SK-N-SH (cell line): Measurements from ENCODE around the gene KCNJ5. TPM values are rescaled to one million over a fixed set of nuclear protein-coding genes. Genes with fewer than 3 reads are reported as not detected.

ENCODE experiments used
- CTCF ChIA-PET: fragments of 300-600, 350-600 bp; formaldehyde crosslinking; extraction: SDS; loops from one replicate; lab custom pipeline; 2021; lab: Yijun Ruan, JAX
- POLR2A ChIA-PET: fragments of 350-600 bp; sonication (Branson Sonifier 250); formaldehyde crosslinking; extraction: SDS; loops from one replicate; lab custom pipeline; 2020; ENCODE audit warnings: antibody characterized with exemption, inconsistent platforms; lab: Yijun Ruan, JAX
- DNase-seq: peaks from one replicate; pipeline ENCODE4 v3.0.0; 2012
- H2AFZ ChIP-seq: fragments of 200-600 bp; sonication (generic); 2 replicates; pipeline ENCODE4 v1.8.1; 2016; ENCODE audit warnings: antibody characterized with exemption, mild to moderate bottlenecking, low read depth
- H3F3A ChIP-seq: fragments of 200-600 bp; sonication (generic); replicated peaks from 2 replicates; pipeline ENCODE3; 2016; ENCODE audit warnings: antibody characterized with exemption, mild to moderate bottlenecking; ENCODE audit not compliant: insufficient read depth
- H3K27ac ChIP-seq, 2 experiments: fragments of 200-500 bp in 1 of 2; fragments of 200-600 bp in 1 of 2; sonication (Bioruptor generic) in 1 of 2; sonication (generic), shearing (Covaris generic) in 1 of 2; 2 replicates each; pipeline versions ENCODE4 v1.5.1 to v1.6.1; 2014 to 2016; ENCODE audit warnings: low read depth in 2 of 2, inconsistent platforms in 1 of 2, low read length in 1 of 2, mild to moderate bottlenecking in 1 of 2, mixed read lengths in 1 of 2
- H3K27me3 ChIP-seq: fragments of 200-600 bp; sonication (generic), shearing (Covaris generic); 2 replicates; pipeline ENCODE4 v1.6.1; 2016; ENCODE audit warnings: mixed run types; ENCODE audit not compliant: insufficient read depth
- H3K36me3 ChIP-seq, 2 experiments: fragments of 200-500 bp in 1 of 2; fragments of 200-600 bp in 1 of 2; sonication (Bioruptor generic) in 1 of 2; sonication (generic) in 1 of 2; replicated peaks in 1 of 2; 2 replicates each; pipeline versions ENCODE3 to v1.5.1; 2014 to 2016; ENCODE audit warnings: low read length in 1 of 2, mild to moderate bottlenecking in 1 of 2; ENCODE audit not compliant: insufficient read depth in 2 of 2, control insufficient read depth in 1 of 2
- H3K4me1 ChIP-seq, 2 experiments: fragments of 200-500 bp in 1 of 2; fragments of 200-600 bp in 1 of 2; sonication (Bioruptor generic) in 1 of 2; sonication (generic), shearing (Covaris generic) in 1 of 2; 2 replicates each; pipeline versions ENCODE4 v1.5.1 to v1.6.1; 2014 to 2016; ENCODE audit warnings: low read depth in 1 of 2, low read length in 1 of 2, mixed run types in 1 of 2; ENCODE audit not compliant: insufficient read depth in 2 of 2, control insufficient read depth in 1 of 2
- H3K4me2 ChIP-seq: fragments of 200-600 bp; sonication (generic), shearing (Covaris generic); 2 replicates; pipeline ENCODE4 v1.6.1; 2017; ENCODE audit warnings: mixed run types
- H3K4me3 ChIP-seq, 2 experiments: fragments of 200-500 bp in 1 of 2; fragments of 200-600 bp in 1 of 2; sonication (Bioruptor generic) in 1 of 2; sonication (generic), shearing (Covaris generic) in 1 of 2; 2 replicates each; pipeline versions ENCODE4 v1.5.1 to v1.8.1; 2014 to 2016; ENCODE audit warnings: low read depth in 2 of 2, inconsistent platforms in 1 of 2, low read length in 1 of 2, mild to moderate bottlenecking in 1 of 2, mixed read lengths in 1 of 2, moderate library complexity in 1 of 2
- H3K79me2 ChIP-seq: fragments of 200-600 bp; sonication (generic); 2 replicates; pipeline ENCODE4 v1.8.1; 2017; ENCODE audit warnings: mild to moderate bottlenecking; ENCODE audit not compliant: insufficient read depth
- H3K9ac ChIP-seq: fragments of 200-600 bp; sonication (generic); 2 replicates; pipeline ENCODE4 v1.6.1; 2017; ENCODE audit warnings: mixed run types
- H3K9me2 ChIP-seq: fragments of 200-600 bp; sonication (generic); 2 replicates; pipeline ENCODE4 v1.6.1; 2017; ENCODE audit warnings: mixed run types
- H3K9me3 ChIP-seq: fragments of 200-600 bp; sonication (generic); 2 replicates; pipeline ENCODE4 v1.6.1; 2017; ENCODE audit warnings: mixed run types, mild to moderate bottlenecking, moderate library complexity
- H4K20me1 ChIP-seq: fragments of 200-600 bp; sonication (generic); 2 replicates; pipeline ENCODE4 v1.6.1; 2017; ENCODE audit warnings: mild to moderate bottlenecking, mixed run types; ENCODE audit not compliant: insufficient read depth
- EP300 ChIP-seq, 2 experiments: IDR thresholded peaks; 2 replicates each; pipeline versions ENCODE4 v1.4.0 to v1.6.1; 2012; ENCODE audit warnings: borderline replicate concordance in 1 of 2, low read depth in 1 of 2, low read length in 1 of 2
- FOXM1 ChIP-seq: IDR thresholded peaks from 2 replicates; pipeline ENCODE4 v1.4.0; 2012; ENCODE audit warnings: low read depth, mild to moderate bottlenecking
- GABPA ChIP-seq: IDR thresholded peaks from 2 replicates; pipeline ENCODE4 v1.4.0; 2012; ENCODE audit warnings: low read depth, mild to moderate bottlenecking
- RAD21 ChIP-seq: IDR thresholded peaks from 2 replicates; pipeline ENCODE4 v1.6.1; 2012; ENCODE audit warnings: mild to moderate bottlenecking, low read length
- RCOR1 ChIP-seq: fragments of 150-350 bp; IDR thresholded peaks from 2 replicates; pipeline ENCODE4 v1.6.1; 2017; ENCODE audit warnings: antibody characterized with exemption, low read length
- SIN3A ChIP-seq: IDR thresholded peaks from 2 replicates; pipeline ENCODE4 v1.6.1; 2012; ENCODE audit warnings: low read depth, mild to moderate bottlenecking, low read length, moderate library complexity, borderline replicate concordance
- TCF12 ChIP-seq: IDR thresholded peaks from 2 replicates; pipeline ENCODE4 v1.4.0; 2012
- TEAD4 ChIP-seq: IDR thresholded peaks from 2 replicates; pipeline ENCODE4 v1.4.0; 2012; ENCODE audit warnings: mild to moderate bottlenecking, borderline replicate concordance; ENCODE audit not compliant: insufficient read depth
- USF2 ChIP-seq: fragments of 150-350 bp; IDR thresholded peaks from 2 replicates; pipeline ENCODE4 v1.6.1; 2017; ENCODE audit warnings: antibody characterized with exemption, low read length, low read depth, borderline replicate concordance
- ZBTB33 ChIP-seq: IDR thresholded peaks from 2 replicates; pipeline ENCODE4 v1.4.0; 2012; ENCODE audit warnings: low read depth, borderline replicate concordance
- WGBS: methylation state at CpG from one replicate; pipeline ENCODE4 v1.1.6; 2017; ENCODE audit warnings: low lambda C conversion rate; 5-methylcytosine and 5-hydroxymethylcytosine counted together
- polyA plus RNA-seq, 3 experiments: library from polyadenylated mRNA; depleted of rRNA; stranded (reverse); fragments of >200 nt; gene quantifications; 2 replicates each; pipeline ENCODE4 v1.2.3, GENCODE V29; 2012

The KCNJ5 gene
- polyA plus RNA-seq, 1 of the 3 experiments (the other 2 are of a cell fraction) = 0.03 TPM

- Histone ChIP-seq H3K9me2 (no peaks in the 10 kb centered on the region), H3K9ac (no peak overlapping the region), H3K9me3 (no peaks in the 10 kb centered on the region), H3K4me3 (no peak overlapping the region), H2AFZ (no peak overlapping the region), H3K36me3 (no peaks in the 10 kb centered on the region), H3K79me2 (no peaks in the 10 kb centered on the region), H4K20me1 (no peaks in the 10 kb centered on the region), H3K4me1 (peaks cover 0 to 12% of the 10 kb centered on the region in 2 experiments; a peak in 1 of 4 replicates), H3K27me3 (no peaks in the 10 kb centered on the region), H3K4me2 (no peak overlapping the region), H3K27ac (no peak overlapping the region), H3F3A (no peaks in the 10 kb centered on the region)
- POLR2A ChIA-PET = no interaction called here
- no peak for DNase-seq
- WGBS = 46% methylated on average over 2 of the region's 5 CpGs
- CTCF ChIA-PET = interaction anchor here (0.6 to 2.5 kb wide), 6 partner anchors 11 to 44 kb away, joined by 3 to 14 read pairs (median 4); no protein-coding TSS in a partner anchor
- no peak for TF ChIP-seq ZBTB33
- TF ChIP-seq SIN3A = no peak
- no peak for TF ChIP-seq EP300 (IDR thresholded peaks at IDR 0.05; ENCODE audit: borderline replicate concordance in 1 of 2, low read depth in 1 of 2, low read length in 1 of 2)
- no peak for TF ChIP-seq FOXM1
- no peak for TF ChIP-seq TEAD4
- no peak for TF ChIP-seq GABPA
Observed at GRCh38 chr11:128929468-128929867, 38.3 kb downstream of the KCNJ5 start.

- TF ChIP-seq USF2 = no peak
- no peak for TF ChIP-seq TCF12
- TF ChIP-seq RAD21 = no peak
- TF ChIP-seq RCOR1 = no peak
- DNase-seq = no peak
- Histone ChIP-seq H3K4me3 (no peak overlapping the region), H3K4me2 (no peak overlapping the region), H3K4me1 (peaks cover 0 to 12% of the 10 kb centered on the region in 2 experiments; a peak in 1 of 4 replicates), H3K9me2 (no peaks in the 10 kb centered on the region), H2AFZ (no peak overlapping the region), H3F3A (no peaks in the 10 kb centered on the region), H4K20me1 (no peaks in the 10 kb centered on the region), H3K27ac (no peak overlapping the region), H3K36me3 (no peaks in the 10 kb centered on the region), H3K9ac (no peak overlapping the region), H3K27me3 (no peaks in the 10 kb centered on the region), H3K9me3 (no peaks in the 10 kb centered on the region), H3K79me2 (no peaks in the 10 kb centered on the region)
- WGBS = 62% methylated on average over 10 of the region's 12 CpGs
- ChIA-PET CTCF (interaction anchor here (0.6 to 2.5 kb wide), 5 partner anchors 11 to 45 kb away, joined by 3 to 14 read pairs (median 4); no protein-coding TSS in a partner anchor), POLR2A (no interaction called here)
Observed at GRCh38 chr11:128929991-128930390, 38.8 kb downstream of the KCNJ5 start.
